GM18867 (cell line): ENCODE measurements around the gene TNNC2.
A peak's percentile ranks its signal among the peaks of the same experiment; 100 is the strongest.
"Not testable (repeated sequence)": the region's sequence is repeated elsewhere in the genome, so short reads cannot be mapped to it uniquely, and the experiment has no call there.

Source experiments
- ATAC-seq: cut with Tn5 transposase; IDR thresholded peaks from one replicate; pipeline ENCODE4 v1.9.1; 2021; ENCODE audit warnings: mild to moderate bottlenecking, moderate library complexity; ENCODE audit not compliant: unreplicated experiment

The TNNC2 gene

DNA sequence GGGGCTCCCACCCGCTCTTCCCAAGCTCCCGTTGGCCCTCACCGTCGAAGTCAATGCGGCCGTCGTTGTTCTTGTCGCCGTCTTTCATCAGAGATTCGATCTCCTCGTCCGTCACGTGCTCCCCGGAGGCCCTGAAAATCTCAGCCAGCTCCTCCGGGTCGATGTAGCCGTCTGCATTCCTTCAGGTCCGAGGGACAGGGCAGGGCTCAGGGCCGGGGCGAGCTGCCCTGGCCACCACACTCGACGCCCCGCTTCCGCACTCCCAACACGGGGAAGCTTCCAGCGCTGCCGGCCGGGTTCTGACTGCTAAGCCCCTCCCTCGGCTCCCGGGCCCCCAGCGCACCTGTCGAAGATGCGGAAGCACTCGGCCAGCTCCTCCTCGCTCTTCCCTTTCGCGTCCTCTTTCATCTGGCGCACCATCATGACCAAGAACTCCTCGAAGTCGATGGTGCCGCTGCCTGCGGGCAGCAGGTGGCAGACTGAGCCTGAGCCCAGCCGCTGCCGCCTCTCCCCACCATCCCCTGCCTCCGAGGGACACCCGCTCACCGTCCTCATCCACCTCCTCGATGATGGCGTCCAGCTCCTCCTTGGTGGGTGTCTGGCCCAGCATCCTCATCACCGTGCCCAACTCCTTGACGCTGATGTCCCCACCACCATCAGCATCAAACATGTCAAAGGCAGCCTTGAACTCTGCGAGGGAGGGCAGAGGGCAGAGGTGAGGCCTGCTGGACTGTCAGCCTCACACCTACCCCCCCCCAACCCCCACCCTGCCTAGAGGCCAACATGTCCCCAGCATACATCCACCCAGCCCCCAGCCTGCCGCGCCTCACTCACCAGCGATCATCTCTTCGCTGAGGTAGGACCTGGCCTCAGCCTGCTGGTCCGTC, 2.9 kb downstream of the TNNC2 start:
- no peak for ATAC-seq

DNA sequence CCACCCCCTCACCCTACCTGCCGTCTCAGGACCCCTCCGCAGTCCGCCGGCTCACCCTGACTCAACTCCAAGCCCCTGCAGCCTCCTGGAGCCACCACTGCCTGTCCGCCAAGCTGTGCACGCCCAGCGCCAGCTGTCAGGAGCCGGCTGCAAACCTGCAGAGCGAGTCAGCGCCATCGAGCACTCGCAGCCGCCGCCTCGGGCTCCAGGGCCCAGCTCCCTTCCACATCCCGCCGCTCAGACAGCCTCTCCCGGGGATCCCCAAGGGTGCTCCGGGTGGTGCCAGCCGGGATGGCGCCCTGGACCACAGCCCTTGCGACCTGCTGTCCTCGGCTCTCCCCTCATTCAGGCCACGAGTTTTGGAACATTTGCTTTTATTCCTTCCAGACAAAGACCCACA, 4.3 kb downstream of the TNNC2 start:
- no peak for ATAC-seq

DNA sequence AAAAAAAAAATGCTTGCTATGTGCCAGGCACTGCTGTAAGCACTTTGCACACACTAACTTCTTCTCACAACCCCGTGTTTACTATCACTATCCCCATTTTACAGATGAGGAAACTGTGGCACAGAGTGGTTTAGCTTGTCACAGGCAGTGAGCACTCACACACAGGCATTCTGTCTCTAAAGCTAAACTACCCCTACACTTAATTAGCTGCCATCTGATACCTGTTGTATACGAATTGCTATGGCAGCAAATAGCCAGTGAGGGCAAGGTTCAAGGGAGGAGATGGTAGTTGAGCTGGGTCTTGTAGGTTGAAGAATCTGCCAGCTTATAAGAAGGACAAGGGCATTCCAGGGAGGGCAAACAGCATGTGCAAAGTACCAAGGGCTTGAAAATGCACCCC, 5.2 kb downstream of the TNNC2 start:
- ATAC-seq = no peak

- ATAC-seq = no peak
Measured at GRCh38 chr20:45819466-45819865, 7.6 kb downstream of the TNNC2 start.

GRCh38 chr20:45818239-45818638, 8.9 kb downstream of the TNNC2 start:
- no peak for ATAC-seq

- no peak for ATAC-seq
Measured at GRCh38 chr20:45817376-45818194, 9.5 kb downstream of the TNNC2 start.

- ATAC-seq = no peak
Measured at GRCh38 chr20:45816951-45817350, 10.2 kb downstream of the TNNC2 start.

- no peak for ATAC-seq
Measured at GRCh38 chr20:45814314-45814713, 12.8 kb downstream of the TNNC2 start.

GRCh38 chr20:45813489-45813888, 13.6 kb downstream of the TNNC2 start:
- ATAC-seq = no peak

DNA sequence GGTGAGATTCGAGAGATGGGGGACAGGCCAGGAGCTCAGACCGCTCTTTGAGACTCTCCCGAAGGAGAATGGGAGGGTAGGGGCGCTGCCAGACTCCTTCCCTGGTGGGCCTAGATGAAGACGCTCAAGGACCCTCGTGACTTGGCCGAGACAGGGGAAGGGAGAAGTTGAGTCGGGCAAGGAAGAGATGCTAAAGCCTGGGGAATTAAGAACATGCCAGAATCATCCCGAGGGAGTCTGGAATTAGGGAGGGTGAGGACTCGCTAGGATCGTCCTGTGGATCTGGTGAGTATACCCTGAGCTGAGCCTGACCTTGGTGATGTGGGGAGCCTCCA, 14.1 kb downstream of the TNNC2 start:
- no peak for ATAC-seq

DNA sequence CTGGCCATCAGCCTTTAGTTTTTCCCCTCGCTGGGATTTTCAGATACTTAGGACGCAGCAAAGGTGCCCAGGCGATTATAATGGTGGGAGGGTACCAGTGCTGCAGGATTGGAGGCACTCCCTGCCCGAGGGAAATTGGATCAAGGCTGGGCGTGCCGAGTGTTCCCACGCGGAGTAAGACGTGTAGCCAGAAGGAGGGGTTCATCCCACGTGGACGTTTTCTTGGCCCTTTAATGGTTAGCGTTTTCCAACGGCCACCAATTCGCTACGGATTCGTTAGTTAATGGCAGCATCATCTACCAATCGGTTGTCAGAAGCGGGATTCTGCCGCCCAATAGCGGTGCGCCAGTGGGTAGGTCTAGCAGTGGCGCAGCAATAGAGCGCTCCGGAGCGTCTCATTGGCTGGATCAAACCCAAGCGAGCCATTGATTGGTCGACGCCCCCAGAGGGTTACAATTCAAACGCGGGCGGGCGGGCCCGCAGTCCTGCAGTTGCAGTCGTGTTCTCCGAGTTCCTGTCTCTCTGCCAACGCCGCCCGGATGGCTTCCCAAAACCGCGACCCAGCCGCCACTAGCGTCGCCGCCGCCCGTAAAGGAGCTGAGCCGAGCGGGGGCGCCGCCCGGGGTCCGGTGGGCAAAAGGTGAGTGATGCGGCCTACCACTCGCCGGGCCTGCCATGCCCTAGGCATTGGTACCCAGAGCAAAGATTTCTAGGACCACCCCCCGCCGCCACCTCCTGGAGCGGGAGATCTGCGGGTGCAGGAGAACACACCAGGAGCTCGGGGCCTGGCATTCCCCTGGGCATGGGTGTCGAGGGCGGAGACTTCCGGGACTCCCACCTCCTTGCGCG, 14.7 kb downstream of the TNNC2 start, which contains the start of gene UBE2C:
UBE2C (plus strand) TSS at position 488 of the 849 bp plus-strand sequence; CDS start at position 540, 52 bp downstream.
- peak; percentile 97 for ATAC-seq

GRCh38 chr20:45810191-45810970, 16.7 kb downstream of the TNNC2 start:
- no peak for ATAC-seq

DNA sequence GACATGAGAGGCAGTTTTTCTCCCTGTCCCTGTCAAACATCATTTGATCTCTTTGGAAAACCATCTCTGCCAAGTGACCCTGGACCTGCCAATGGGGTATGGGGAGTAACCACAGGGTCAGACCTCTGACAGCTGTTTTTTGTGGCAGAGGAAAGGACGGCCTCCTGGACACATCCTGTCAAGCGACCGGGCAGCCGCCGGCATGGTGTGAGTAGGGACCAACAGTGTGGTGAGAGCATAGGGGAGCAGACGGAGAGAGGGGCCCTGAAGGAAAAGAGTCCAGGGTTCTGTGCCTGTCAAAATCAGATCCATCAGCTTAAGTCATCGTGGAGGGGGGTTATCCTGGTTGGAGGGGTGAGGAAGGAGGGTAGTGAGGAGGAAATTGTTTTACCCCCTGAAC, 25.3 kb downstream of the TNNC2 start:
- no peak for ATAC-seq

GRCh38 chr20:45798935-45799642, 28.0 kb downstream of the TNNC2 start:
- no peak for ATAC-seq

DNA sequence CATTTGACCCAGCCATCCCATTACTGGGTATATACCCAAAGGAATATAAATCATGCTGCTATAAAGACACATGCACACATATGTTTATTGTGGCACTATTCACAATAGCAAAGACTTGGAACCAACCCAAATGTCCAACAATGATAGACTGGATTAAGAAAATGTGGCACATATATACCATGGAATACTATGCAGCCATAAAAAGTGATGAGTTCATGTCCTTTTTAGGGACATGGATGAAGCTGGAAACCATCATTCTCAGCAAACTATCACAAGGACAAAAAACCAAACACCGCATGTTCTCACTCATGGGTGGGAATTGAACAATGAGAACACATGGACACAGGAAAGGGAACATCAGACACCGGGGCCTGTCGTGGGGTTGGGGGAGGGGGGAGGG, 29.2 kb downstream of the TNNC2 start:
- not testable (repeated sequence) for ATAC-seq

GRCh38 chr20:45797510-45797909, 29.6 kb downstream of the TNNC2 start:
- not testable (repeated sequence) for ATAC-seq

DNA sequence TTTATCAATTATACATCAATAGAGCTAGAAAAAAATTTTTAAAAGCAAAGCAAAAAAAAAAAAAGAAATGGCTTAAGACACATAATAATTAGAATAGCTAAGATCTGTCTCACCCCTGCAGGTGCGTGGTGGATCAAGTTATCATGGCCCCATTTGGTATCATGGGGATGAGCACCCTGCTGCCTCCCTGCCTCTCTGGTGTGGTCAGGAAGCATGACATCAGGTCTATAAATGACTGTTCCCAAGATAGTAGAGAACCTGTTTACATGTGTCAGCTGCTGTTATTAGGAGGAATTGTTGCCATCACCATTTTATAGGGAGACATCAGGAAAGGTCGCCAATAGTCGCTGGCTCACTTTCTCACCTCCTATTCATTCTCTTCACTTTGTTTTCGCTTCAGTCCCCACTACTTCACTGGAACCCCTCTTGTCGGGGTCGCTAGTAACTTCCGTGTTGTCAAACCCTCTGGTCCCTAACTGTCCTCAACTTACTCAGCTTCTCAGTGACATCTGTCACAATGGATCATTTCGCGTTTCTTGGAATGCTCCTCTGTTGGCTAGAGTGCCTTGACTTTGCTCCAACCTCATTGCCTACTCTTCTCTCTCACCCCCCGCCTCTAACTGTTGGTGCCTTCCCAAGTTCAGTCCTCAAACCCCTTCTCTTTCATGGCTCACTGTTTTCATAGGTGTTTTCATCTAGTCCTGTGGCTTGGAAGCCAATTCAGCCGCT, 30.6 kb downstream of the TNNC2 start:
- no peak for ATAC-seq

- no peak for ATAC-seq
Measured at GRCh38 chr20:45792317-45793118, 34.6 kb downstream of the TNNC2 start.
